Measurements from ENCODE around the gene FAM20A.
A peak's percentile ranks its signal among the peaks of the same experiment; 100 is the strongest.

Gene FAM20A

DNA sequence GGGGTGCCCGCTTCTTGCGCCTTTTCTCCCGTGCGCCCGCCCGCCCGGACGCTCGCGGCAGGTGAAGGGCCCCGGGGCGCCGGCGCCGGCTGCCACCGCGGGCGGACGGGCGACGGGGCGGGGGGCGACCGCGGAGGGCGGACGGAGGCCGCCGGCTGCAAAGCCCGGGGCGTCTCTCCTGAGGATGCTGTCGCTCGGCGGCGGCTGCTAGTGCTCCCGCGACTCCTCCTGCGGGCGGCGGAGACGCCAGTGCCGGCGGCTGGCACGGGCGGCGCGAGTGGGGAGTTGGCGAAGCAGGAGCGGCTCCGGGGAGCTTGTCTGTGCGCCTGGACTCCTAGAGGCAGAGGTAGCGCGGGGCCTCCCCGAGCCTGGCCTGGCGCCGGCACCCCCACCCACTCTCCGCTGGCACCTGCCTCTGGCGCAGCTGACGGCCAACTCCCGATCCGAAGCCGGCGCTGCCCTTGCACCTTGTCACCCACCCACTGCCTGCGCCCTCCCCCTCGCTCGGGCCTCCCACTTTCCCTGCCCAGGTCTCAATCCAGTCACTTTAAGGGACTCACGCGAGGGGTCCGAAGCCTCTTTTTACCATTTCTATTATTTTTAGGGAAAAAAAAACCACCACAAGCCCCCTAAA, at the start of gene FAM20A:
FAM20A (minus strand) TSS at position 437 of the 634 bp plus-strand sequence. CDS start 701 bp downstream, outside the sequence.
- Histone ChIP-seq H3K9ac (ENCODE audit: insufficient read length) (no peak within 1 kb of the TSS), H3K27ac (no peak within 1 kb of the TSS), H3K9me3 (ENCODE audit: low read depth, low read length) (no peaks in the 10 kb centered on the region), H3K36me3 (ENCODE audit: insufficient read depth, low read length) (no peaks in the 10 kb centered on the region), H3K4me3 (peak within 1 kb of the TSS; percentile 40; the same call in 1 of the 2 replicates)
- no peak for DNase-seq (ENCODE audit: low read depth, low spot score)
- TF ChIP-seq EZH2 (IDR thresholded peaks at IDR 0.05) (no peak), POLR2AphosphoS5 (IDR thresholded peaks at IDR 0.05; ENCODE audit: borderline replicate concordance, low read depth, low read length) (no peak), FOXP2 (optimal IDR thresholded peaks at IDR 0.05; ENCODE audit: control extremely low read depth, extremely low read length, insufficient read depth) (no peak)

DNA sequence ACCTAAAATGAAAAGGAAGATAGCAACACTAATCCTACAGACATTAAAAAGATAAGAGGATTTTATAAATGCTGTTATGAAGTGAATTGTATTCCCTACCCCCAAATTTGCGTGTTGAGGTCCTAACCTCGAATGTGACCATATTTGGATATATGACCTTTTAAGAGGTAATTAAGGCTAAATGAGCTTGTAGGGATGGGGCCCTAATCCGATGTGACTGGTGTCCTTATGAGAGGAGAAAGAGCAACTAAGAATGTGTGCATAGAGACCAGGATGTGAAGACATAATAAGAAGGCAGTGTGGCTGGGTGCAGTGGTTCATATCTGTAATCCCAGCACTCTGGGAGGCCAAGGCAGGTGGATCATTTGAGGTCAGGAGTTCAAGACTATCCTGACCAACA, 48.2 kb upstream of the FAM20A start:
- H3K36me3 ChIP-seq (ENCODE audit: insufficient read depth, low read length) = no peaks in the 10 kb centered on the region
- H3K9me3 ChIP-seq (ENCODE audit: low read depth, low read length) = no peaks in the 10 kb centered on the region
- TF ChIP-seq EZH2 (IDR thresholded peaks at IDR 0.05) = no peak
- no peak for TF ChIP-seq FOXP2 (optimal IDR thresholded peaks at IDR 0.05; ENCODE audit: control extremely low read depth, extremely low read length, insufficient read depth)
- TF ChIP-seq POLR2AphosphoS5 (IDR thresholded peaks at IDR 0.05; ENCODE audit: borderline replicate concordance, low read depth, low read length) = no peak
- DNase-seq (ENCODE audit: low read depth, low spot score) = no peak
- no peak overlapping the region for H3K9ac ChIP-seq (ENCODE audit: insufficient read length)
- no peak overlapping the region for H3K4me3 ChIP-seq
- no peak overlapping the region for H3K27ac ChIP-seq

GRCh38 chr17:68646626-68647526, 45.7 kb upstream of the FAM20A start:
- no peak overlapping the region for H3K4me3 ChIP-seq
- no peaks in the 10 kb centered on the region for H3K36me3 ChIP-seq (ENCODE audit: insufficient read depth, low read length)
- no peaks in the 10 kb centered on the region for H3K9me3 ChIP-seq (ENCODE audit: low read depth, low read length)
- TF ChIP-seq FOXP2 (optimal IDR thresholded peaks at IDR 0.05; ENCODE audit: control extremely low read depth, extremely low read length, insufficient read depth) (no peak), EZH2 (IDR thresholded peaks at IDR 0.05) (no peak), POLR2AphosphoS5 (IDR thresholded peaks at IDR 0.05; ENCODE audit: borderline replicate concordance, low read depth, low read length) (no peak)
- H3K9ac ChIP-seq (ENCODE audit: insufficient read length) = no peak overlapping the region
- H3K27ac ChIP-seq = no peak overlapping the region
- no peak for DNase-seq (ENCODE audit: low read depth, low spot score)

- TF ChIP-seq POLR2AphosphoS5 (IDR thresholded peaks at IDR 0.05; ENCODE audit: borderline replicate concordance, low read depth, low read length) = no peak
- no peak for TF ChIP-seq EZH2 (IDR thresholded peaks at IDR 0.05)
- TF ChIP-seq FOXP2 (optimal IDR thresholded peaks at IDR 0.05; ENCODE audit: control extremely low read depth, extremely low read length, insufficient read depth) = no peak
- no peak for DNase-seq (ENCODE audit: low read depth, low spot score)
- Histone ChIP-seq H3K9me3 (ENCODE audit: low read depth, low read length) (no peaks in the 10 kb centered on the region), H3K9ac (ENCODE audit: insufficient read length) (no peak overlapping the region), H3K27ac (no peak overlapping the region), H3K4me3 (no peak overlapping the region), H3K36me3 (ENCODE audit: insufficient read depth, low read length) (no peaks in the 10 kb centered on the region)
Observed at GRCh38 chr17:68642118-68642412, 40.9 kb upstream of the FAM20A start.

- Histone ChIP-seq H3K27ac (no peak overlapping the region), H3K4me3 (no peak overlapping the region), H3K36me3 (ENCODE audit: insufficient read depth, low read length) (no peaks in the 10 kb centered on the region), H3K9me3 (ENCODE audit: low read depth, low read length) (no peaks in the 10 kb centered on the region), H3K9ac (ENCODE audit: insufficient read length) (no peak overlapping the region)
- DNase-seq (ENCODE audit: low read depth, low spot score) = no peak
- TF ChIP-seq FOXP2 (optimal IDR thresholded peaks at IDR 0.05; ENCODE audit: control extremely low read depth, extremely low read length, insufficient read depth) = no peak
- TF ChIP-seq POLR2AphosphoS5 (IDR thresholded peaks at IDR 0.05; ENCODE audit: borderline replicate concordance, low read depth, low read length) = no peak
- TF ChIP-seq EZH2 (IDR thresholded peaks at IDR 0.05) = no peak
Observed at GRCh38 chr17:68641276-68642117, 40.3 kb upstream of the FAM20A start.

DNA sequence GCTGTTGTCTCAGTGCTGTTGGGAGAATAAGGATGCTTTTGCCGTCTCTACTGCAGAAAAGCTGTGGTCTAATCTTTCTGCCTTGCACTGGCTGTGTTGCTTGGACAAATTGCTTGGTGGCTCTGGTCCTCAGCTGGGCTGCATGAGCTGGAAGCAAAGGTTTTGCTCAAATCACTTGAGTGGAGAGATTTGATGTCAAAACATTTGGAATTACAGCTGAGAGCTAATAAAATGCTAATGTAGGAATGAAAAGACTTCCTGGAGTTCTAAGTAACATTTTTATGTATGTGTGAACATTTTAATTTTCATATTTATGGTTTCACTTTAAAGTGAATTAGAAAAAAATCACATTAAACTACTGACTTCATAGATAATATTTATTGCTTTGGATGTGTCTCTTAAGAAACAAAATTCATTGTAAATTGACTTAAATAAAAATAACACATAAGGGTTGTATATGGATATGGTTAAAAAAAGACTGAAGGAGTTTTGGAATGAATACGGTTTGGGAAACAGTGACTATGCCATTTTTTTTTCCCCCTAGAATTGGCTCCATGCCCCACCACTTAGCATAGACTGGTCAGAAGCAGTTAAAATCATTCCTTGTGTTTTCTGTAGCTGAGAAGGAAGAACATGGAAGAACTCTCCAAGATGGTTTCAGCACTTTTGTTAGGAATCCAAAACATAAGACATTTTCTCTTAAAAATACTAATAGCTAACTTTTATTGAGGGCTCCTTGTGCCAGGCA, 39.2 kb upstream of the FAM20A start:
- H3K27ac ChIP-seq = no peak overlapping the region
- H3K36me3 ChIP-seq (ENCODE audit: insufficient read depth, low read length) = no peaks in the 10 kb centered on the region
- no peak for DNase-seq (ENCODE audit: low read depth, low spot score)
- TF ChIP-seq POLR2AphosphoS5 (IDR thresholded peaks at IDR 0.05; ENCODE audit: borderline replicate concordance, low read depth, low read length) (no peak), FOXP2 (optimal IDR thresholded peaks at IDR 0.05; ENCODE audit: control extremely low read depth, extremely low read length, insufficient read depth) (no peak), EZH2 (IDR thresholded peaks at IDR 0.05) (no peak)
- H3K9me3 ChIP-seq (ENCODE audit: low read depth, low read length) = no peaks in the 10 kb centered on the region
- H3K4me3 ChIP-seq = no peak overlapping the region
- no peak overlapping the region for H3K9ac ChIP-seq (ENCODE audit: insufficient read length)

DNA sequence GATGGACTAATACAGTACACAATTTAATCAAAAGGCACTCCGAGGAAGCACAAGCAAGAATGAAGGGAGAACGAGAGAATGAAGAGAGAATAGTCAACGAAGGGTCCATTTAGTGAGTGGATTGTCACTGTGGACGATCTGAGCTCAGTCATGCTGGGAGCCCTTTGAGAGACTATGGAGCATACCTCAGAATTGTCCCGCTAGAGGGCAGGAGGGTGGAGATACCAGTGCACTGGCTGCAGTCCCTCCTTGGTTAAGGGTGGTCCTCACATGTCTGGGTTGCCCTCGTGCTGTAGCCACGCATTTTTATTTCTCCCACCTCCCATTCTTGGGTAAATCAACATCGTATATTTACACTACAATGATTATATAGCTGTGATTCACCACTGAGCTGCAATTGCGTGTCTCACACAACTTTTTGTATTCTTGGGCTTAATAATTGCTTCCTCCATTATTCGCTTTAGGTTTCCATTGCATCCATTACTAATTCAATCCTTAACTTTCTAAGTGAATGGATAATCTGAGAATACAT, 33.2 kb upstream of the FAM20A start:
- H3K4me3 ChIP-seq = no peak overlapping the region
- DNase-seq (ENCODE audit: low read depth, low spot score) = no peak
- H3K9me3 ChIP-seq (ENCODE audit: low read depth, low read length) = no peaks in the 10 kb centered on the region
- H3K9ac ChIP-seq (ENCODE audit: insufficient read length) = no peak overlapping the region
- H3K27ac ChIP-seq = no peak overlapping the region
- no peaks in the 10 kb centered on the region for H3K36me3 ChIP-seq (ENCODE audit: insufficient read depth, low read length)
- TF ChIP-seq EZH2 (IDR thresholded peaks at IDR 0.05) (no peak), FOXP2 (optimal IDR thresholded peaks at IDR 0.05; ENCODE audit: control extremely low read depth, extremely low read length, insufficient read depth) (no peak), POLR2AphosphoS5 (IDR thresholded peaks at IDR 0.05; ENCODE audit: borderline replicate concordance, low read depth, low read length) (no peak)
